Endothelial cell of umbilical vein (primary cell): ENCODE data around the gene ENTR1.

Experiments
- POLR2A ChIP-seq: IDR thresholded peaks from 2 replicates; pipeline ENCODE4 v1.6.1; 2012; ENCODE audit warnings: low read depth, mild to moderate bottlenecking, control low read depth, low read length
- TF ChIP-seq, protein P1 (sequence below), 2 donors: IDR thresholded peaks; 1 replicate in 1 of 2; 2 replicates in 1 of 2; pipeline ENCODE4 v1.5.1; 2011; ENCODE audit warnings: low read length in 2 of 2, mild to moderate bottlenecking in 2 of 2, moderate library complexity in 2 of 2, control low read depth in 1 of 2, inconsistent platforms in 1 of 2, low read depth in 1 of 2; ENCODE audit not compliant: insufficient read depth in 1 of 2; ENCODE audit errors: extremely low read depth in 1 of 2

DNA sequence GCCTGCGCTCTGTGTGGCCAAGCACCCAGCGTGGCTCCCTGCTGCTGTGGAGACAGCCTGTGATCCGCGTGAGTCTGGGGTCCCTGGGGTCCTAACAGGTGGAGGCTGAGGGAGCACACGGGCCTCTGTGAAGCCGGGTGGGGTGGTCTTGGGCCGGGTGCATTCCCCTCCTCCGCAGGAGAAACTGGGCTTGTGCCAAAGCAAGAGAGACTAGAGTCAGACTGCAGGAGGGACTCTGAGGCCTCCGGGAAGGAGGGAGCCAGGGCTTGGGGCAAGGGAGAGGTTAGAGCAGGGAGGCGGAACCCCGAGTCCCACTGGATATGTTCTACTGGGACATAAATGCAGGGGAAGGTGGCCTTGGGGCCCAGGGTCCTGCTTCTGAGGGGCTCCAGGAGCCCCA lies 57.3 kb downstream of the ENTR1 start:
- TF ChIP-seq, protein P1, sequence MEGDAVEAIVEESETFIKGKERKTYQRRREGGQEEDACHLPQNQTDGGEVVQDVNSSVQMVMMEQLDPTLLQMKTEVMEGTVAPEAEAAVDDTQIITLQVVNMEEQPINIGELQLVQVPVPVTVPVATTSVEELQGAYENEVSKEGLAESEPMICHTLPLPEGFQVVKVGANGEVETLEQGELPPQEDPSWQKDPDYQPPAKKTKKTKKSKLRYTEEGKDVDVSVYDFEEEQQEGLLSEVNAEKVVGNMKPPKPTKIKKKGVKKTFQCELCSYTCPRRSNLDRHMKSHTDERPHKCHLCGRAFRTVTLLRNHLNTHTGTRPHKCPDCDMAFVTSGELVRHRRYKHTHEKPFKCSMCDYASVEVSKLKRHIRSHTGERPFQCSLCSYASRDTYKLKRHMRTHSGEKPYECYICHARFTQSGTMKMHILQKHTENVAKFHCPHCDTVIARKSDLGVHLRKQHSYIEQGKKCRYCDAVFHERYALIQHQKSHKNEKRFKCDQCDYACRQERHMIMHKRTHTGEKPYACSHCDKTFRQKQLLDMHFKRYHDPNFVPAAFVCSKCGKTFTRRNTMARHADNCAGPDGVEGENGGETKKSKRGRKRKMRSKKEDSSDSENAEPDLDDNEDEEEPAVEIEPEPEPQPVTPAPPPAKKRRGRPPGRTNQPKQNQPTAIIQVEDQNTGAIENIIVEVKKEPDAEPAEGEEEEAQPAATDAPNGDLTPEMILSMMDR (IDR thresholded peaks at IDR 0.05; ENCODE audit: extremely low read depth in 1 of 2, insufficient read depth in 1 of 2, low read depth in 1 of 2, low read length in 2 of 2), result no peak
- no peak for TF ChIP-seq POLR2A
